ENCODE measurements around the gene ABCA6.

ABCA6 gene

GRCh38 chr17:69047368-69048263 lies 94.1 kb downstream of the ABCA6 start:
- H3K4me3 ChIP-seq (ENCODE audit: low read depth, low read length), result no peak overlapping the region
- TF ChIP-seq, protein P1, sequence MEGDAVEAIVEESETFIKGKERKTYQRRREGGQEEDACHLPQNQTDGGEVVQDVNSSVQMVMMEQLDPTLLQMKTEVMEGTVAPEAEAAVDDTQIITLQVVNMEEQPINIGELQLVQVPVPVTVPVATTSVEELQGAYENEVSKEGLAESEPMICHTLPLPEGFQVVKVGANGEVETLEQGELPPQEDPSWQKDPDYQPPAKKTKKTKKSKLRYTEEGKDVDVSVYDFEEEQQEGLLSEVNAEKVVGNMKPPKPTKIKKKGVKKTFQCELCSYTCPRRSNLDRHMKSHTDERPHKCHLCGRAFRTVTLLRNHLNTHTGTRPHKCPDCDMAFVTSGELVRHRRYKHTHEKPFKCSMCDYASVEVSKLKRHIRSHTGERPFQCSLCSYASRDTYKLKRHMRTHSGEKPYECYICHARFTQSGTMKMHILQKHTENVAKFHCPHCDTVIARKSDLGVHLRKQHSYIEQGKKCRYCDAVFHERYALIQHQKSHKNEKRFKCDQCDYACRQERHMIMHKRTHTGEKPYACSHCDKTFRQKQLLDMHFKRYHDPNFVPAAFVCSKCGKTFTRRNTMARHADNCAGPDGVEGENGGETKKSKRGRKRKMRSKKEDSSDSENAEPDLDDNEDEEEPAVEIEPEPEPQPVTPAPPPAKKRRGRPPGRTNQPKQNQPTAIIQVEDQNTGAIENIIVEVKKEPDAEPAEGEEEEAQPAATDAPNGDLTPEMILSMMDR (IDR thresholded peaks at IDR 0.05; ENCODE audit: borderline replicate concordance, insufficient read depth, low read depth, low read length), result no peak

- TF ChIP-seq, protein P1 (IDR thresholded peaks at IDR 0.05; ENCODE audit: borderline replicate concordance, insufficient read depth, low read depth, low read length), result no peak
- no peak overlapping the region for H3K4me3 ChIP-seq (ENCODE audit: low read depth, low read length)
Measured at GRCh38 chr17:69046121-69046807, 95.4 kb downstream of the ABCA6 start.

- TF ChIP-seq, protein P1 (IDR thresholded peaks at IDR 0.05; ENCODE audit: borderline replicate concordance, insufficient read depth, low read depth, low read length), result no peak
- H3K4me3 ChIP-seq (ENCODE audit: low read depth, low read length), result no peak overlapping the region
Measured at GRCh38 chr17:69045646-69046045, 96.0 kb downstream of the ABCA6 start.

DNA sequence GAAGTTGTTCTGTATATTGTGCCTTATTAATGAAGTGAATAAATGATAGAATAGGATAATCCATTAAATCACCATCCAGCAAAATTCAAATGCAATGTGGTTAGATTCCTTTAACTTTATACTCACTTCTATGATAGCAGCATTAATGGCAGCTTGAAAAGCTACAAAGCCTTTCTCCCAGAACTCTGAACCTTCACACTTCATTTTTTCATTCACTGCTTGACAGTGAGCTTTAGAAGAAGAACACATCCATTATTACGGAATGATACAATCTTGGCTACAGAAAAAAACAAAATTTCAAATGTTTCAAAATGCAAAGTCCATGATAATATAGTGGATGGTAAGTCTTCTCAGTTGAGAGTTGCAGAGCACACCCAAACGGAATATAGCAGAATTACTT lies 97.3 kb downstream of the ABCA6 start:
- TF ChIP-seq, protein P1 (IDR thresholded peaks at IDR 0.05; ENCODE audit: borderline replicate concordance, insufficient read depth, low read depth, low read length), result no peak
- no peak overlapping the region for H3K4me3 ChIP-seq (ENCODE audit: low read depth, low read length)

DNA sequence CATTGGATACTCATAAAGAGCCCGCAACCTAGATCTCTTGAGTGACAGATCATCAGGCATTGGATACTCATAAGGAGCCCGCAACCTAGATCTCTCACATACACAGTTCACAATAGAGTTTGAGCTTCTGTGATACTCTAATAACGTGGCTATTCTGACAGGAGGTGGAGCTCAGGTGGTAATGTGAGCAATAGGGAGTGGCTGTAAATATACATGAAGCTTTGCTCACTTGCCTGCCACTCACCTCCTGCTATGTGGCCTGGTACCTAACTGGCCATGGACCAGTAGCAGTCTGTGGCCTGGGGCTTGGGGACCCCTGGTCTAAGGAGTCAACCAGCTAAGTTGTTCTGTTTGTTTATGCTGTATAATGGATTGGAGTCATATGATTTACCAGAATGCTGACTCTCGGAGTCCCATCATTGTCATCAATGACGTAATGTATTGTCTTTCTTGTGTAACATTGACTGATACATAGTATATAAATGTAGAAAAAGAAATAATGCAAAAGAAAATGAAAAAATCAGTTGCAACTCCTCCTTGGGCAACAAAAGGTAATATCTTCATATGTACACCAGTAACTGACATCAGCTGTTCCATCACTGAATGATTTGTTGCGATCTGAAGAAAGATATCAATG lies 98.5 kb downstream of the ABCA6 start:
- no peak overlapping the region for H3K4me3 ChIP-seq (ENCODE audit: low read depth, low read length)
- TF ChIP-seq, protein P1 (IDR thresholded peaks at IDR 0.05; ENCODE audit: borderline replicate concordance, insufficient read depth, low read depth, low read length), result no peak

- TF ChIP-seq, protein P1 (IDR thresholded peaks at IDR 0.05; ENCODE audit: borderline replicate concordance, insufficient read depth, low read depth, low read length), result no peak
Measured at GRCh38 chr17:69042308-69042707, 99.4 kb downstream of the ABCA6 start.

More at GRCh38 chr17:69042308-69042707, 99.4 kb downstream of the ABCA6 start:
- no peak overlapping the region for H3K4me3 ChIP-seq (ENCODE audit: low read depth, low read length)
